SH-SY5Y (cell line): ENCODE data around the gene MDH1B.

ENCODE experiments used
- GATA2 ChIP-seq: IDR thresholded peaks from 2 replicates; pipeline ENCODE4 v1.6.1; 2011; ENCODE audit warnings: mild to moderate bottlenecking, low read depth, low read length
- GATA3 ChIP-seq: IDR thresholded peaks from 2 replicates; pipeline ENCODE4 v1.6.1; 2011; ENCODE audit warnings: low read depth, mild to moderate bottlenecking, low read length, moderate library complexity

GRCh38 chr2:206814498-206814897, 49.4 kb upstream of the MDH1B start:
- no peak for TF ChIP-seq GATA2
- TF ChIP-seq GATA3 = no peak
